ENCODE measurements around the gene LRRTM4. TPM values are rescaled to one million over a fixed set of nuclear protein-coding genes. Genes with fewer than 3 reads are reported as not detected.

Gene LRRTM4
- total RNA-seq, 1 donor from 2014 or later: not detected

GRCh38 chr2:77421971-77422370 is 100.2 kb downstream of the LRRTM4 start:
- Mint-ChIP-seq H3K27me3 (no peaks in the 10 kb centered on the region), H3K36me3 (ENCODE audit: low read depth) (no peaks in the 10 kb centered on the region), H3K4me3 (no peak overlapping the region), H3K27ac (no peak overlapping the region), H3K4me1 (no peaks in the 10 kb centered on the region), H3K9me3 (peaks cover 2% of the 10 kb centered on the region)
- ChIA-PET POLR2A (no interaction called here), CTCF (no interaction called here)
- TF ChIP-seq CTCF (IDR thresholded peaks at IDR 0.05): no peak
- intact Hi-C loops (cut with micrococcal nuclease): no loop called here
- no peak for DNase-seq
- ATAC-seq (ENCODE audit: low read depth): no peak

GRCh38 chr2:77418537-77418936 is 103.6 kb downstream of the LRRTM4 start:
- Mint-ChIP-seq H3K4me3 (no peak overlapping the region), H3K4me1 (no peaks in the 10 kb centered on the region), H3K36me3 (ENCODE audit: low read depth) (no peaks in the 10 kb centered on the region), H3K9me3 (no peaks in the 10 kb centered on the region), H3K27ac (no peak overlapping the region), H3K27me3 (no peaks in the 10 kb centered on the region)
- DNase-seq (no peak), ATAC-seq (ENCODE audit: low read depth) (no peak)
- ChIA-PET POLR2A (no interaction called here), CTCF (no interaction called here)
- no peak for TF ChIP-seq CTCF (IDR thresholded peaks at IDR 0.05)
- intact Hi-C loops (cut with micrococcal nuclease): no loop called here

- no peak for ATAC-seq (ENCODE audit: low read depth)
- Mint-ChIP-seq H3K27me3 (no peaks in the 10 kb centered on the region), H3K4me1 (no peaks in the 10 kb centered on the region), H3K4me3 (no peak overlapping the region), H3K36me3 (ENCODE audit: low read depth) (no peaks in the 10 kb centered on the region), H3K27ac (no peak overlapping the region), H3K9me3 (peaks cover 6% of the 10 kb centered on the region)
- intact Hi-C loops (cut with micrococcal nuclease): no loop called here
- ChIA-PET CTCF (no interaction called here), POLR2A (no interaction called here)
- DNase-seq: no peak
- no peak for TF ChIP-seq CTCF (IDR thresholded peaks at IDR 0.05)
These were observed 118.0 kb downstream of the LRRTM4 start for GRCh38 chr2:77404189-77404588.

GRCh38 chr2:77398970-77399600 is 123.1 kb downstream of the LRRTM4 start:
- Mint-ChIP-seq H3K27ac (no peak overlapping the region), H3K4me3 (no peak overlapping the region), H3K36me3 (ENCODE audit: low read depth) (no peaks in the 10 kb centered on the region), H3K27me3 (no peaks in the 10 kb centered on the region), H3K9me3 (peaks cover 6% of the 10 kb centered on the region), H3K4me1 (no peaks in the 10 kb centered on the region)
- POLR2A ChIA-PET: no interaction called here
- ATAC-seq (ENCODE audit: low read depth) (no peak), DNase-seq (no peak)
- CTCF ChIA-PET: no interaction called here
- TF ChIP-seq CTCF (IDR thresholded peaks at IDR 0.05): no peak
- intact Hi-C loops (cut with micrococcal nuclease): no loop called here

GRCh38 chr2:77397763-77398162 is 124.4 kb downstream of the LRRTM4 start:
- DNase-seq (no peak), ATAC-seq (ENCODE audit: low read depth) (no peak)
- Mint-ChIP-seq H3K4me1 (no peaks in the 10 kb centered on the region), H3K9me3 (peaks cover 6% of the 10 kb centered on the region), H3K27ac (no peak overlapping the region), H3K36me3 (ENCODE audit: low read depth) (no peaks in the 10 kb centered on the region), H3K27me3 (no peaks in the 10 kb centered on the region), H3K4me3 (no peak overlapping the region)
- ChIA-PET POLR2A (no interaction called here), CTCF (no interaction called here)
- no peak for TF ChIP-seq CTCF (IDR thresholded peaks at IDR 0.05)
- intact Hi-C loops (cut with micrococcal nuclease): no loop called here

Measured in activated B cell treated with CpG ODN at 0.5 μM for 24 hours (primary cell).